ENCODE results near the gene ZNF827.

- TF ChIP-seq GATA2 (IDR thresholded peaks at IDR 0.05; ENCODE audit: low read depth, low read length) (no peak), GATA3 (IDR thresholded peaks at IDR 0.05; ENCODE audit: low read depth, low read length) (no peak)
Observed at GRCh38 chr4:145755802-145756201, 182.8 kb downstream of the ZNF827 start.

Data from SH-SY5Y (cell line).